ENCODE data around the gene C6orf62. TPM values are rescaled to one million over a fixed set of nuclear protein-coding genes. Genes with fewer than 3 reads are reported as not detected.
"Not testable (repeated sequence)": the region's sequence is repeated elsewhere in the genome, so short reads cannot be mapped to it uniquely, and the experiment has no call there.

C6orf62 gene
- total RNA-seq: 100 to 1,000 TPM; 141 to 148 TPM

DNA sequence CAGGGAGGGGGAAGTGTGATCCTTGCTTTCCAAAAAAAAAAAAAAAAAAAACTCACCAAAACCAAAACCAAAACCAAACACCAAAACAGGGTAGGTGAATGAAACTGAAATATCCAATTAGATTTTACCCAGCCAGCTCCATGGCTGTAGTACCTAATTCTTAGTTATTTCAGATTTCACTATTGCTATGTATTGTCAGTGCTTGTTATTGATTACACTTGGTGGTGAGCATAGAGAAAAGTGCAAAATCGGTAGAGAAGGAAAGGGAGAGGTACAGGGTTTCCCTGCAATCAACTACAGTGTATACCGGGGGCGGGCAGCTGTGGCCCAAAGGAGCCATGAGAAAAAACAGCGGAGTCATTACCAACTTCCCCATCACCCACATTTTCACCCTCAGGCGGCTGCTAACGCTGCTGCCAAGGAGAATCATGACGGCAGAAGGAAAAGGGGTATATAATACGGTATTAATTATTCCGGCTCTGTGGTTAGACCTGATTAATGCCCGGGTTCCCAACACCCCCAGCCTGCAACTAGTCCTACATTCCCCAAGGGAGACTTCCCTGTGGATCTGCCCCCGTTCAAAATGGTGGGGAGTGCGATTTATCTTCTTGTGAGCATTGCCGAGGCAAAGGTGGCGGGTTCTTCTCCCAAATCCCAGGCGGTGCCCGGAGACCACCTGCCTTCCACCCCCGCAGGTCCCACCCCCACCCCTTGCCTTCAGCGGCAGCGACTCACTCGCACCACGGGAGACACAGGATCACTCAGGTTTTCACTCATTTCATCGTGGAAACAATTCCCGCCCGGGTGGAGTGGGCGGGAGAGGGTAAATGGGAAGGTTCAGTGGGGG, at the start of gene C6orf62:
TSS of gene C6orf62 (minus strand) at position 30 of the 847 bp plus-strand sequence. CDS start 486 bp downstream, outside the sequence.
- H3K9me3 Mint-ChIP-seq (ENCODE audit: low read depth): no peaks in the 10 kb centered on the region
- CTCF ChIA-PET: interaction anchor here (0.8 to 2.1 kb wide), 4 partner anchors 57 to 298 kb away, joined by 3 to 8 read pairs (median 5); no protein-coding TSS in a partner anchor
- H3K27ac Mint-ChIP-seq: peak within 1 kb of the TSS; percentile 99
- ATAC-seq (peak; percentile 6), DNase-seq (peak; percentile 79)
- H3K4me1 Mint-ChIP-seq: peaks cover 44% of the 10 kb centered on the region
- peak within 1 kb of the TSS; percentile 81 for H3K4me3 Mint-ChIP-seq
- H3K27me3 Mint-ChIP-seq: no peaks in the 10 kb centered on the region
- H3K36me3 Mint-ChIP-seq: peaks cover 51% of the 10 kb centered on the region

DNA sequence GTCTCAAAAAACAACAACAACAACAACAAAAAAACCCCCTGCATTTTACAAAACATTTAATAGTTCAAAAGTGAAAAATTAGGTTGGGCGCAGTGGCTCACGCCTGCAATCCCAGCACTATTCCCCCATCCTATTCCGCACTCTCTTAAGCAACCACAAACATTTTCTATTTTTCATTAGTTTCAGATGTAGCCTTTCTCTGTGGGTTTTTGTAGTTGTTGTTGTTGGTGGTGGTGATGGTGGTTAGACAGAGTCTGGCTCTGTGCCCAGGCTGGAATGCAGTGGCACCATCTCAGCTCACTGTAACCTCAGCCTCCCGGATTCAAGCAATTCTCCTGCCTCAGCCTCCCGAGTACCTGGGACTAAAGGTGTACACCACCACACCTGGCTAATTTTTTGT, 49.4 kb upstream of the C6orf62 start:
- H3K4me3 Mint-ChIP-seq: no peak overlapping the region
- H3K27me3 Mint-ChIP-seq: no peaks in the 10 kb centered on the region
- H3K9me3 Mint-ChIP-seq (ENCODE audit: low read depth): no peaks in the 10 kb centered on the region
- ATAC-seq (no peak), DNase-seq (no peak)
- no peaks in the 10 kb centered on the region for H3K36me3 Mint-ChIP-seq
- no peak overlapping the region for H3K27ac Mint-ChIP-seq
- CTCF ChIA-PET: interaction anchor here (5.6 kb wide), 1 partner anchor 185 kb away, joined by 46 read pairs; no protein-coding TSS in a partner anchor
- peaks cover 8% of the 10 kb centered on the region for H3K4me1 Mint-ChIP-seq

DNA sequence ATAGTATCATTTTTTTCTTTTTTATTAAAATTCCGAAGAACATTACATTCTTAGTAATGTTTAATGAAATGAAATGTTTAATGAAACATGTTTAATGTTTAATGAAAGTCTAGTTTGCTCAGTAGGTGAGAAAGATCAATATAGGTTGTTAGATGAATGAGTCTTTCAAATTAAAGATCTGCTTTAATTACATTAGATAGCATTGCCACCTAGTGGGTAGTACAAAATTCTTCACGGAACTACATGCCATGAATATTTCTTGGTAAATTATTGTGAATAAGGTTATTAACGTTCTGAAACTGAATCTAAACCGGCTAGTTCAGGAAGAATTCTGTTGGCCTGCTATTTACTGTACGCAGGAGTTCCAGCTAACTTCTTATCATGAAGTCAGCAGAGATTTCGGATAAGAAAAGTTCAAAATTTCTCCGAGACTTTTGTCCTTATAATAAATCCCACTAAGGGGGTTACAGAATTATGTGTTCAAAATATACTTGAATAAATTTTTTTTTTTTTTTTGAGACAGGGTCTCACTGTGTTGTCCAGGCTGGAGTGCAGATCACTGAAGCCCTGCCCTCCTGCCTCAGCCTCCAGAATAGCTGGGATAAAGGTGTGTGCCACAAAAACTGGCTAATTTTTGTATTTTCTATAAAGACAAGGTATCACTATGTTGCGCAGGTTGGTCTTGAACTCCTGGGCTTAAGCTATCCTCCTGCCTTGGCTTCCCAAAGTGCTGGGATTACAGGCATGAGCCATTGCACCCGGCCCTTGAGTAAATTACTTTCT, 47.9 kb upstream of the C6orf62 start:
- CTCF ChIA-PET: interaction anchor here (0.7 to 5.6 kb wide), 7 partner anchors 62 to 336 kb away, joined by 3 to 46 read pairs (median 4); no protein-coding TSS in a partner anchor
- H3K27ac Mint-ChIP-seq: no peak overlapping the region
- DNase-seq: no peak
- no peaks in the 10 kb centered on the region for H3K9me3 Mint-ChIP-seq (ENCODE audit: low read depth)
- no peak overlapping the region for H3K4me3 Mint-ChIP-seq
- H3K4me1 Mint-ChIP-seq: peaks cover 9% of the 10 kb centered on the region
- peak; percentile 57 for ATAC-seq
- H3K36me3 Mint-ChIP-seq: no peaks in the 10 kb centered on the region
- H3K27me3 Mint-ChIP-seq: no peaks in the 10 kb centered on the region

- not testable (repeated sequence) for H3K4me3 Mint-ChIP-seq; DNase-seq; H3K36me3 Mint-ChIP-seq; ATAC-seq; H3K27me3 Mint-ChIP-seq; H3K27ac Mint-ChIP-seq; H3K9me3 Mint-ChIP-seq (ENCODE audit: low read depth)
- CTCF ChIA-PET: interaction anchor here (1.2 to 5.6 kb wide), 3 partner anchors 183 to 194 kb away, joined by 4 to 46 read pairs (median 4); no protein-coding TSS in a partner anchor
- peaks cover 13% of the 10 kb centered on the region for H3K4me1 Mint-ChIP-seq
These were observed 47.0 kb upstream of the C6orf62 start for GRCh38 chr6:24765968-24766367.

GRCh38 chr6:24764833-24765828, 46.2 kb upstream of the C6orf62 start:
- peaks cover 13% of the 10 kb centered on the region for H3K4me1 Mint-ChIP-seq
- H3K4me3 Mint-ChIP-seq; H3K27me3 Mint-ChIP-seq; H3K9me3 Mint-ChIP-seq (ENCODE audit: low read depth); ATAC-seq; DNase-seq; H3K36me3 Mint-ChIP-seq; H3K27ac Mint-ChIP-seq: not testable (repeated sequence)
- CTCF ChIA-PET: interaction anchor here (1.0 to 5.6 kb wide), 2 partner anchors 43 to 182 kb away, joined by 4 to 46 read pairs; no protein-coding TSS in a partner anchor

DNA sequence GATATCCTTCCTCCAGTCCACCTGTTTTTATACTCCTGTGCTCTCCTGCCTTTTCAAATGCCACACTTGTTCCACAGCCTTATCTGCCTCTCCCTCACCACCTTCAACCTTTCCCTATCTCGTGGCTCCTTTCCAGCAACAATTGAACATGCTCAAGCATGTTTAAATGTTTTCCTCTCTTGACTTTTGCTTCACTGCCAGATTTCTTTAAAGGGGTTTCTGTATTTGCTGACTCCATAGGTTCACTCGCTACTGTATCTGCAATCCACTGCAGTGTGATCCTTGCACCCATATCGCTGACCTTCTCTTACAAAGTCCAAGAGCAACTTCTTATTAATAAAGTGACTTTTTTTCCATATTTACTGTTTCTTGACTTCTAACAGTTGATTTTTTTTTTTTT, 44.6 kb upstream of the C6orf62 start:
- no peak overlapping the region for H3K4me3 Mint-ChIP-seq
- no peaks in the 10 kb centered on the region for H3K27me3 Mint-ChIP-seq
- peaks cover 13% of the 10 kb centered on the region for H3K4me1 Mint-ChIP-seq
- CTCF ChIA-PET: interaction anchor here (1.2 kb wide), 1 partner anchor 183 kb away, joined by 3 read pairs; no protein-coding TSS in a partner anchor
- H3K9me3 Mint-ChIP-seq (ENCODE audit: low read depth): no peaks in the 10 kb centered on the region
- ATAC-seq (no peak), DNase-seq (no peak)
- H3K27ac Mint-ChIP-seq: no peak overlapping the region
- no peaks in the 10 kb centered on the region for H3K36me3 Mint-ChIP-seq

GRCh38 chr6:24761851-24762250, 42.9 kb upstream of the C6orf62 start:
- Mint-ChIP-seq H3K36me3 (no peaks in the 10 kb centered on the region), H3K27me3 (no peaks in the 10 kb centered on the region), H3K4me3 (no peak overlapping the region), H3K27ac (no peak overlapping the region), H3K4me1 (peaks cover 13% of the 10 kb centered on the region), H3K9me3 (ENCODE audit: low read depth) (no peaks in the 10 kb centered on the region)
- CTCF ChIA-PET: no interaction called here
- DNase-seq: no peak
- no peak for ATAC-seq

GRCh38 chr6:24761193-24761835, 42.4 kb upstream of the C6orf62 start:
- Mint-ChIP-seq H3K27me3 (no peaks in the 10 kb centered on the region), H3K9me3 (ENCODE audit: low read depth) (no peaks in the 10 kb centered on the region), H3K27ac (no peak overlapping the region), H3K4me1 (peaks cover 11% of the 10 kb centered on the region), H3K36me3 (no peaks in the 10 kb centered on the region), H3K4me3 (no peak overlapping the region)
- peak; percentile 30 for ATAC-seq
- CTCF ChIA-PET: no interaction called here
- no peak for DNase-seq

- peaks cover 7% of the 10 kb centered on the region for H3K4me1 Mint-ChIP-seq
- H3K9me3 Mint-ChIP-seq (ENCODE audit: low read depth): peaks cover 2% of the 10 kb centered on the region
- ATAC-seq (no peak), DNase-seq (no peak)
- H3K36me3 Mint-ChIP-seq: no peaks in the 10 kb centered on the region
- no peak overlapping the region for H3K27ac Mint-ChIP-seq
- CTCF ChIA-PET: interaction anchor here (1.3 kb wide), 1 partner anchor 179 kb away, joined by 4 read pairs; no protein-coding TSS in a partner anchor
- no peaks in the 10 kb centered on the region for H3K27me3 Mint-ChIP-seq
- H3K4me3 Mint-ChIP-seq: no peak overlapping the region
These were observed 41.3 kb upstream of the C6orf62 start for GRCh38 chr6:24760210-24760609.

DNA sequence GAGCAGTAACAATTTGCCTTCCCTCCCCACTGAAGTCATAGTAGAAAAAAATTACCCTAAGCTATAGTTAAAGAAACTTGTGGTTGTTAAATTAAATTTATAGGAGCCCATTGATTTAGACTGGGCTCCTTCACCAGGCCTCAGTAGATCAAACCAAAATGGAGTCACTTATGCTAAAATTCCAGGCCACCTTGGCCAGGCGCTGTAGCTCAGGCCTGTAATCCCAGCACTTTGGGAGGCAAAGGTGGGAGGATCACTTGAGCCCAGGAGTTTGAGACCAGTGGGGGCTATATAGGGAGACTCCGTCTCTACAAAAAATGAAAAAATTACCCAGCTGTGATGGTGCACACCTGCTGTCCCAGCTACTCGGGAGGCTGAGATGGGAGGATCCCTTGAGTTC, 40.8 kb upstream of the C6orf62 start:
- ATAC-seq (no peak), DNase-seq (no peak)
- Mint-ChIP-seq H3K27ac (no peak overlapping the region), H3K4me1 (peaks cover 5% of the 10 kb centered on the region), H3K36me3 (no peaks in the 10 kb centered on the region), H3K9me3 (ENCODE audit: low read depth) (peaks cover 2% of the 10 kb centered on the region), H3K27me3 (no peaks in the 10 kb centered on the region), H3K4me3 (no peak overlapping the region)
- CTCF ChIA-PET: interaction anchor here (1.2 to 1.3 kb wide), 2 partner anchors 14 to 178 kb away, joined by 3 to 4 read pairs; no protein-coding TSS in a partner anchor

DNA sequence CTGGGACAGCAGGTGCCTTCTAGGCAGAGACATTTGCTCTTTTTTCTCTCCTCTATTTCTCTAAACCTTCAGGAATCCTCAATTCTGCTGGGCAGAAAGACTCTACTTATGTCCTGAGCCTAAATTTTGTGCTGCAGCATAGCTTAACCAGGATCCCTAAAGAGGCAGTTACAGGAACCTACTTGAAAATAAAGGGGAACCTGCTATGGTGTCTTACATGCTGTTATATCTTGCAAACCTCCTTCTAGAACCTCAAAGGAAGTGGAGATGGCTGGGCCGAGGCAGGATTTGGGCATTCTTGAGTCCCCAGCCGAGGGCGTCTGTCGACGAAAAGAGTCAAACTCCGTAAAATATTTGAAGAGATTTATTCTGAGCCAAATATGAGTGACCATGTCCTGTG, 38.7 kb upstream of the C6orf62 start:
- H3K36me3 Mint-ChIP-seq: no peaks in the 10 kb centered on the region
- CTCF ChIA-PET: no interaction called here
- DNase-seq (no peak), ATAC-seq (no peak)
- H3K27ac Mint-ChIP-seq: no peak overlapping the region
- H3K4me3 Mint-ChIP-seq: no peak overlapping the region
- peaks cover 5% of the 10 kb centered on the region for H3K4me1 Mint-ChIP-seq
- H3K9me3 Mint-ChIP-seq (ENCODE audit: low read depth): peaks cover 2% of the 10 kb centered on the region
- no peaks in the 10 kb centered on the region for H3K27me3 Mint-ChIP-seq

DNA sequence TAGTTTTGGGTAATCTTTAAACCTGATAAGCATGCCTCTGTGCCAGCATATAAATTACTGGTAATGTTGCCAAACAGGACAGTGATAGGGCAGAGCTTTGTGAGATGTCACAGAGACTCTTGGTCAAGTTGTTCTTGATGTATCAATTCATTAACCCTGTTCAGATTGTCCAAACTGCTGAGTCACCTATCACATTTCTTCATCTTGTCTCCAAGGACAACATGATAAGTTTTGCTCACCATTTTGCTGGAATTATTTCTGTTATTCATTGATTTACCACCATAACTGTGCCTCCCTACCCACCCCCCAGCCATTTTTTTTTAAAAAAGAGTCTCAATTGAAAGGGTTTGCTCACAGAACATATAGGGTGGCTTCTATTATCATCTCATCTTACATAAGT, 36.3 kb upstream of the C6orf62 start:
- Mint-ChIP-seq H3K27ac (no peak overlapping the region), H3K27me3 (peaks cover 9% of the 10 kb centered on the region), H3K4me1 (no peaks in the 10 kb centered on the region), H3K4me3 (no peak overlapping the region), H3K9me3 (ENCODE audit: low read depth) (peaks cover 2% of the 10 kb centered on the region), H3K36me3 (peaks cover 6% of the 10 kb centered on the region)
- ATAC-seq (no peak), DNase-seq (no peak)
- CTCF ChIA-PET: interaction anchor here (1.0 to 2.3 kb wide), 2 partner anchors 12 to 173 kb away, joined by 4 to 8 read pairs; no protein-coding TSS in a partner anchor

All from activated CD8-positive, alpha-beta memory T cell treated with anti-CD3 and anti-CD28 coated beads, Interleukin-2, amount 10 ng/mL, durations not matched to agents 7 days and 5 days (primary cell).